ENCODE measurements around the gene KLHL6. TPM values are rescaled to one million over a fixed set of nuclear protein-coding genes. Genes with fewer than 3 reads are reported as not detected.
A peak's percentile ranks its signal among the peaks of the same experiment; 100 is the strongest.

The KLHL6 gene
- total RNA-seq, 6 donors from 2014 or later = 15.2 to 77.5 (median 25.6) TPM

DNA sequence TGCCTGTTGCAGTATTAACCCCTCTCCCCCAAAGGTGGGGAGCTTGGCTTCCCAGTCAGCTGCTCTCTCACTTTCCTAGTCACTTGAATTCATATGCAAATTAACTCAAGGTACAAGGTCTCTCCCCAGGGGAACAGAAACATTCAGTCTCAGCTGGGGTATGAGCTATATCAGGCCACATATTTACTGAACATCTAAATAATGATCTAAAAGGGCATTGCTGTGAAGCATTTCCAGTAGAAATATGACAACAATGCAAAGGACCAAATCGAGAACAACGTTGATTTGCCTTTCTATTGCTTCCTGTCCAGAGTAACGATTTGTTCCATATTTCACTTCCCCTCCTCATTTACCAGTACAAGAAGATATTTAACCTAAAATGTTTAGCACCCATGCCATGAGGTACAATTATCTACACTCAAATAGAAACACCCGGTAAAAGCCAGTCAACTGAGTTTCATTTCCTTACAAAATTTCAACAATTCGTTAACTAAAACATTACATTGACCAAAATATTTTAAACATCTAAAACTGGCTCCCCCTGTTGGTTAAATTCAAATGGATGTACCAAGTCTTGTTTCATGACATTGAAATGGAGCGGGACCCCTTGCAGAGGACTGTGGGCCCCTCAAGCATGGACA lies 36.5 kb upstream of the KLHL6 start:
- Histone ChIP-seq H3K27me3 (no peaks in the 10 kb centered on the region), H3K4me1 (peaks cover 0 to 16% (median 9%) of the 10 kb centered on the region in 4 donors), H3K9me3 (no peaks in the 10 kb centered on the region), H3K4me3 (peak overlapping the region in 1 of 4 donors; percentile 3), H3K36me3 (no peaks in the 10 kb centered on the region), H3K27ac (no peak overlapping the region)
- ATAC-seq (ENCODE audit: low FRiP score in 2 of 2) (no peak), DNase-seq (no peak)
- TF ChIP-seq POLR2A (IDR thresholded peaks at IDR 0.05) = no peak
- no peak for TF ChIP-seq POLR2AphosphoS5 (IDR thresholded peaks at IDR 0.05)
- TF ChIP-seq CTCF (IDR thresholded peaks at IDR 0.05) = peak in 2 of 6 experiments; percentile 7 to 32
- no peak for TF ChIP-seq EP300 (IDR thresholded peaks at IDR 0.05)
- 35 to 42% methylated on average over 6 of the region's 6 CpGs for WGBS, 2 donors

DNA sequence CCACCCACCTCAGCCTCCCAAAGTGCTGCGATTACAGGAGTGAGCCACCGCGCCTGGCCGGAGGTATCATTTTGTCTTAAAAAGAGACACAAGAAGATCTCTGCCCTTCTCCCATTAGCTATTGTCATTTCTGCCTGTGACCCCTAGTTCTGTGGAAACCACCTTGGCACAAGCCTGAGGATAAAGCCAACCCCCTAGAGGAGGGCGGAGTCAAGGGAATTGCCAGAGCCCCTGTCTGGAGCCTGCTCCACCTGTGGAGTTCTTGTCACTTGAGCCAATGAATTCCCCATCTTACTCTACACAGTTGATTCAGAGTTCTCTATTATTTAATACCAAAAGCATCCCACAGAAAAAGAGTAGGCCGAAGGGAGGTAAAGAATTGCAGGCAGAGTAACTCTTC lies 34.9 kb upstream of the KLHL6 start:
- no peaks in the 10 kb centered on the region for H3K27me3 ChIP-seq
- ATAC-seq (ENCODE audit: low FRiP score in 2 of 2) (no peak), DNase-seq (no peak)
- H3K4me3 ChIP-seq = no peak overlapping the region
- no peak overlapping the region for H3K27ac ChIP-seq
- no peak for TF ChIP-seq POLR2AphosphoS5 (IDR thresholded peaks at IDR 0.05)
- no peak for TF ChIP-seq EP300 (IDR thresholded peaks at IDR 0.05)
- TF ChIP-seq CTCF (IDR thresholded peaks at IDR 0.05) = no peak
- no peak for TF ChIP-seq POLR2A (IDR thresholded peaks at IDR 0.05)
- H3K9me3 ChIP-seq = no peaks in the 10 kb centered on the region
- no peaks in the 10 kb centered on the region for H3K36me3 ChIP-seq
- peaks cover 0 to 19% (median 13%) of the 10 kb centered on the region in 4 donors for H3K4me1 ChIP-seq
- 96 to 97% methylated on average over 6 of the region's 6 CpGs for WGBS, 2 donors

GRCh38 chr3:183587336-183587735 lies 31.8 kb upstream of the KLHL6 start:
- Histone ChIP-seq H3K4me3 (no peak overlapping the region), H3K36me3 (no peaks in the 10 kb centered on the region)
- WGBS, 2 donors = 61 to 77% methylated on average over 2 of the region's 2 CpGs

GRCh38 chr3:183586477-183586876 lies 31.0 kb upstream of the KLHL6 start:
- Histone ChIP-seq H3K9me3 (no peaks in the 10 kb centered on the region), H3K27me3 (no peaks in the 10 kb centered on the region), H3K4me1 (peaks cover 0 to 32% (median 16%) of the 10 kb centered on the region in 4 donors), H3K4me3 (no peak overlapping the region), H3K36me3 (no peaks in the 10 kb centered on the region), H3K27ac (peak overlapping the region in 1 of 4 donors; percentile 10)
- 42% methylated on average over 5 of the region's 5 CpGs for WGBS, 2 donors
- no peak for TF ChIP-seq POLR2A (IDR thresholded peaks at IDR 0.05)
- TF ChIP-seq CTCF (IDR thresholded peaks at IDR 0.05) = no peak
- no peak for TF ChIP-seq EP300 (IDR thresholded peaks at IDR 0.05)
- TF ChIP-seq POLR2AphosphoS5 (IDR thresholded peaks at IDR 0.05) = no peak
- DNase-seq (no peak), ATAC-seq (ENCODE audit: low FRiP score in 2 of 2) (no peak)

More at GRCh38 chr3:183587336-183587735, 31.8 kb upstream of the KLHL6 start:
- peaks cover 0 to 37% (median 20%) of the 10 kb centered on the region in 4 donors for H3K4me1 ChIP-seq
- peak in 1 of 2 donors; percentile 29 for ATAC-seq (ENCODE audit: low FRiP score in 2 of 2)
- DNase-seq = no peak
- peak overlapping the region in 1 of 4 donors; percentile 17 for H3K27ac ChIP-seq
- no peaks in the 10 kb centered on the region for H3K9me3 ChIP-seq
- no peaks in the 10 kb centered on the region for H3K27me3 ChIP-seq
- TF ChIP-seq EP300 (IDR thresholded peaks at IDR 0.05) = no peak
- TF ChIP-seq POLR2A (IDR thresholded peaks at IDR 0.05) = no peak
- no peak for TF ChIP-seq CTCF (IDR thresholded peaks at IDR 0.05)
- TF ChIP-seq POLR2AphosphoS5 (IDR thresholded peaks at IDR 0.05) = no peak

GRCh38 chr3:183584914-183585280 lies 29.4 kb upstream of the KLHL6 start:
- 46 to 65% methylated on average over 3 of the region's 3 CpGs for WGBS, 2 donors
- TF ChIP-seq EP300 (IDR thresholded peaks at IDR 0.05) (no peak), POLR2AphosphoS5 (IDR thresholded peaks at IDR 0.05) (no peak)
- no peak for ATAC-seq (ENCODE audit: low FRiP score in 2 of 2)
- Histone ChIP-seq H3K36me3 (no peaks in the 10 kb centered on the region), H3K4me1 (peaks cover 0 to 32% (median 19%) of the 10 kb centered on the region in 4 donors), H3K4me3 (no peak overlapping the region), H3K27ac (peak overlapping the region in 2 of 4 donors; percentile 26 to 55), H3K9me3 (no peaks in the 10 kb centered on the region), H3K27me3 (no peaks in the 10 kb centered on the region)
- no peak for DNase-seq

All from upper lobe of left lung (tissue), 6 donors.